SK-N-SH (cell line): ENCODE results near the gene MSRB2. TPM values are rescaled to one million over a fixed set of nuclear protein-coding genes. Genes with fewer than 3 reads are reported as not detected.

Experiments used
- CTCF ChIA-PET: fragments of 300-600, 350-600 bp; formaldehyde crosslinking; extraction: SDS; loops from one replicate; lab custom pipeline; 2021; lab: Yijun Ruan, JAX
- POLR2A ChIA-PET: fragments of 350-600 bp; sonication (Branson Sonifier 250); formaldehyde crosslinking; extraction: SDS; loops from one replicate; lab custom pipeline; 2020; ENCODE audit warnings: antibody characterized with exemption, inconsistent platforms; lab: Yijun Ruan, JAX
- DNase-seq: peaks from one replicate; pipeline ENCODE4 v3.0.0; 2012
- H2AFZ ChIP-seq: fragments of 200-600 bp; sonication (generic); 2 replicates; pipeline ENCODE4 v1.8.1; 2016; ENCODE audit warnings: antibody characterized with exemption, mild to moderate bottlenecking, low read depth
- H3F3A ChIP-seq: fragments of 200-600 bp; sonication (generic); replicated peaks from 2 replicates; pipeline ENCODE3; 2016; ENCODE audit warnings: antibody characterized with exemption, mild to moderate bottlenecking; ENCODE audit not compliant: insufficient read depth
- H3K27ac ChIP-seq, 2 experiments: fragments of 200-500 bp in 1 of 2; fragments of 200-600 bp in 1 of 2; sonication (Bioruptor generic) in 1 of 2; sonication (generic), shearing (Covaris generic) in 1 of 2; 2 replicates each; pipeline versions ENCODE4 v1.5.1 to v1.6.1; 2014 to 2016; ENCODE audit warnings: low read depth in 2 of 2, inconsistent platforms in 1 of 2, low read length in 1 of 2, mild to moderate bottlenecking in 1 of 2, mixed read lengths in 1 of 2
- H3K27me3 ChIP-seq: fragments of 200-600 bp; sonication (generic), shearing (Covaris generic); 2 replicates; pipeline ENCODE4 v1.6.1; 2016; ENCODE audit warnings: mixed run types; ENCODE audit not compliant: insufficient read depth
- H3K36me3 ChIP-seq, 2 experiments: fragments of 200-500 bp in 1 of 2; fragments of 200-600 bp in 1 of 2; sonication (Bioruptor generic) in 1 of 2; sonication (generic) in 1 of 2; replicated peaks in 1 of 2; 2 replicates each; pipeline versions ENCODE3 to v1.5.1; 2014 to 2016; ENCODE audit warnings: low read length in 1 of 2, mild to moderate bottlenecking in 1 of 2; ENCODE audit not compliant: insufficient read depth in 2 of 2, control insufficient read depth in 1 of 2
- H3K4me1 ChIP-seq, 2 experiments: fragments of 200-500 bp in 1 of 2; fragments of 200-600 bp in 1 of 2; sonication (Bioruptor generic) in 1 of 2; sonication (generic), shearing (Covaris generic) in 1 of 2; 2 replicates each; pipeline versions ENCODE4 v1.5.1 to v1.6.1; 2014 to 2016; ENCODE audit warnings: low read depth in 1 of 2, low read length in 1 of 2, mixed run types in 1 of 2; ENCODE audit not compliant: insufficient read depth in 2 of 2, control insufficient read depth in 1 of 2
- H3K4me2 ChIP-seq: fragments of 200-600 bp; sonication (generic), shearing (Covaris generic); 2 replicates; pipeline ENCODE4 v1.6.1; 2017; ENCODE audit warnings: mixed run types
- H3K4me3 ChIP-seq, 2 experiments: fragments of 200-500 bp in 1 of 2; fragments of 200-600 bp in 1 of 2; sonication (Bioruptor generic) in 1 of 2; sonication (generic), shearing (Covaris generic) in 1 of 2; 2 replicates each; pipeline versions ENCODE4 v1.5.1 to v1.8.1; 2014 to 2016; ENCODE audit warnings: low read depth in 2 of 2, inconsistent platforms in 1 of 2, low read length in 1 of 2, mild to moderate bottlenecking in 1 of 2, mixed read lengths in 1 of 2, moderate library complexity in 1 of 2
- H3K79me2 ChIP-seq: fragments of 200-600 bp; sonication (generic); 2 replicates; pipeline ENCODE4 v1.8.1; 2017; ENCODE audit warnings: mild to moderate bottlenecking; ENCODE audit not compliant: insufficient read depth
- H3K9ac ChIP-seq: fragments of 200-600 bp; sonication (generic); 2 replicates; pipeline ENCODE4 v1.6.1; 2017; ENCODE audit warnings: mixed run types
- H3K9me2 ChIP-seq: fragments of 200-600 bp; sonication (generic); 2 replicates; pipeline ENCODE4 v1.6.1; 2017; ENCODE audit warnings: mixed run types
- H3K9me3 ChIP-seq: fragments of 200-600 bp; sonication (generic); 2 replicates; pipeline ENCODE4 v1.6.1; 2017; ENCODE audit warnings: mixed run types, mild to moderate bottlenecking, moderate library complexity
- H4K20me1 ChIP-seq: fragments of 200-600 bp; sonication (generic); 2 replicates; pipeline ENCODE4 v1.6.1; 2017; ENCODE audit warnings: mild to moderate bottlenecking, mixed run types; ENCODE audit not compliant: insufficient read depth
- CHD2 ChIP-seq: fragments of 150-350 bp; IDR thresholded peaks from 2 replicates; pipeline ENCODE4 v1.6.1; 2018; ENCODE audit warnings: low read length; ENCODE audit not compliant: partially characterized antibody
- EP300 ChIP-seq, 2 experiments: IDR thresholded peaks; 2 replicates each; pipeline versions ENCODE4 v1.4.0 to v1.6.1; 2012; ENCODE audit warnings: borderline replicate concordance in 1 of 2, low read depth in 1 of 2, low read length in 1 of 2
- FOXJ3 ChIP-seq: sonication (generic); formaldehyde crosslinking; IDR thresholded peaks from 2 replicates; pipeline ENCODE4 v1.5.1; 2020; ENCODE audit warnings: mild to moderate bottlenecking, missing genetic modification reagents
- GATA2 ChIP-seq: sonication (generic); formaldehyde crosslinking; IDR thresholded peaks from 2 replicates; pipeline ENCODE4 v1.5.0; 2020; ENCODE audit warnings: mild to moderate bottlenecking, missing genetic modification reagents
- MAX ChIP-seq: IDR thresholded peaks from 2 replicates; pipeline ENCODE4 v1.4.0; 2012; ENCODE audit warnings: low read depth
- MXI1 ChIP-seq: IDR thresholded peaks from 2 replicates; pipeline ENCODE4 v1.6.1; 2012; ENCODE audit warnings: mild to moderate bottlenecking, low read depth, low read length, improper control_type of control experiment
- NFIC ChIP-seq: IDR thresholded peaks from 2 replicates; pipeline ENCODE4 v1.4.0; 2012; ENCODE audit warnings: borderline replicate concordance
- PBX3 ChIP-seq: IDR thresholded peaks from 2 replicates; pipeline ENCODE4; 2012
- POLR2AphosphoS5 ChIP-seq: IDR thresholded peaks from 2 replicates; pipeline ENCODE4 v1.6.1; 2012; ENCODE audit warnings: low read depth, low read length
- RCOR1 ChIP-seq: fragments of 150-350 bp; IDR thresholded peaks from 2 replicates; pipeline ENCODE4 v1.6.1; 2017; ENCODE audit warnings: antibody characterized with exemption, low read length
- REST ChIP-seq: IDR thresholded peaks from 2 replicates; pipeline ENCODE4 v1.6.1; 2012; ENCODE audit warnings: mild to moderate bottlenecking, low read depth, low read length, moderate library complexity
- RXRA ChIP-seq: IDR thresholded peaks from 2 replicates; pipeline ENCODE4 v1.4.0; 2012; ENCODE audit warnings: low read depth, mild to moderate bottlenecking, borderline replicate concordance
- TCF12 ChIP-seq: IDR thresholded peaks from 2 replicates; pipeline ENCODE4 v1.4.0; 2012
- USF1 ChIP-seq: IDR thresholded peaks from 2 replicates; pipeline ENCODE4 v1.4.0; 2012; ENCODE audit warnings: low read depth, borderline replicate concordance
- USF2 ChIP-seq: fragments of 150-350 bp; IDR thresholded peaks from 2 replicates; pipeline ENCODE4 v1.6.1; 2017; ENCODE audit warnings: antibody characterized with exemption, low read length, low read depth, borderline replicate concordance
- WGBS: methylation state at CpG from one replicate; pipeline ENCODE4 v1.1.6; 2017; ENCODE audit warnings: low lambda C conversion rate; 5-methylcytosine and 5-hydroxymethylcytosine counted together
- polyA plus RNA-seq, 3 experiments: library from polyadenylated mRNA; depleted of rRNA; stranded (reverse); fragments of >200 nt; gene quantifications; 2 replicates each; pipeline ENCODE4 v1.2.3, GENCODE V29; 2012

Gene MSRB2
- polyA plus RNA-seq, 1 of the 3 experiments (the other 2 are of a cell fraction), result 44.0 TPM

GRCh38 chr10:23120001-23120934 lies 24.9 kb downstream of the MSRB2 start:
- no peak overlapping the region for H3K4me3 ChIP-seq
- no peaks in the 10 kb centered on the region for H3K9me3 ChIP-seq
- WGBS, result 54% methylated on average over 11 of the region's 11 CpGs
- H3K4me1 ChIP-seq, result peaks cover 0 to 23% of the 10 kb centered on the region in 2 experiments; a peak in 2 of 4 replicates
- no peaks in the 10 kb centered on the region for H3K79me2 ChIP-seq
- CTCF ChIA-PET, result interaction anchor here (1.1 to 2.5 kb wide), 2 partner anchors 12 to 38 kb away, joined by 3 to 13 read pairs; no protein-coding TSS in a partner anchor
- TF ChIP-seq RCOR1, result peak; percentile 65
- peak in 1 of 2 experiments; percentile 81; a peak in 2 of 4 replicates for TF ChIP-seq EP300 (IDR thresholded peaks at IDR 0.05; ENCODE audit: borderline replicate concordance in 1 of 2, low read depth in 1 of 2, low read length in 1 of 2)
- no peak for TF ChIP-seq GATA2 (CRISPR knock-in tag)
- TF ChIP-seq POLR2AphosphoS5, result peak; percentile 28; the same call in 1 of the 2 replicates
- no peak; the same call in 1 of the 2 replicates for TF ChIP-seq USF2
- TF ChIP-seq PBX3, result no peak
- TF ChIP-seq TCF12, result peak; percentile 26; the same call in 1 of the 2 replicates
- no peak for TF ChIP-seq NFIC
- no peak for TF ChIP-seq USF1
- no peak for TF ChIP-seq FOXJ3
- no peak for TF ChIP-seq REST
- TF ChIP-seq MAX, result no peak
- no peak for TF ChIP-seq RXRA
- TF ChIP-seq CHD2, result peak; percentile 11
- TF ChIP-seq MXI1, result peak; percentile 54; the same call in 1 of the 2 replicates
- peaks cover 13 to 22% of the 10 kb centered on the region in 2 experiments for H3K36me3 ChIP-seq
- H3K9ac ChIP-seq, result no peak overlapping the region
- no peaks in the 10 kb centered on the region for H3K9me2 ChIP-seq
- POLR2A ChIA-PET, result interaction anchor here (1.0 kb wide), 1 partner anchor 25 kb away, joined by 3 read pairs; no protein-coding TSS in a partner anchor
- H3K27ac ChIP-seq, result peak overlapping the region in 1 of 2 experiments; percentile 71; a peak in 2 of 4 replicates
- H3K4me2 ChIP-seq, result no peak overlapping the region
- no peaks in the 10 kb centered on the region for H3F3A ChIP-seq
- no peak overlapping the region for H2AFZ ChIP-seq
- H3K27me3 ChIP-seq, result no peaks in the 10 kb centered on the region
- DNase-seq, result peak; percentile 66
- no peaks in the 10 kb centered on the region for H4K20me1 ChIP-seq
